ENCODE results near the gene HOMEZ.
A peak's percentile ranks its signal among the peaks of the same experiment; 100 is the strongest.
"Not testable (repeated sequence)": the region's sequence is repeated elsewhere in the genome, so short reads cannot be mapped to it uniquely, and the experiment has no call there.

HOMEZ gene

DNA sequence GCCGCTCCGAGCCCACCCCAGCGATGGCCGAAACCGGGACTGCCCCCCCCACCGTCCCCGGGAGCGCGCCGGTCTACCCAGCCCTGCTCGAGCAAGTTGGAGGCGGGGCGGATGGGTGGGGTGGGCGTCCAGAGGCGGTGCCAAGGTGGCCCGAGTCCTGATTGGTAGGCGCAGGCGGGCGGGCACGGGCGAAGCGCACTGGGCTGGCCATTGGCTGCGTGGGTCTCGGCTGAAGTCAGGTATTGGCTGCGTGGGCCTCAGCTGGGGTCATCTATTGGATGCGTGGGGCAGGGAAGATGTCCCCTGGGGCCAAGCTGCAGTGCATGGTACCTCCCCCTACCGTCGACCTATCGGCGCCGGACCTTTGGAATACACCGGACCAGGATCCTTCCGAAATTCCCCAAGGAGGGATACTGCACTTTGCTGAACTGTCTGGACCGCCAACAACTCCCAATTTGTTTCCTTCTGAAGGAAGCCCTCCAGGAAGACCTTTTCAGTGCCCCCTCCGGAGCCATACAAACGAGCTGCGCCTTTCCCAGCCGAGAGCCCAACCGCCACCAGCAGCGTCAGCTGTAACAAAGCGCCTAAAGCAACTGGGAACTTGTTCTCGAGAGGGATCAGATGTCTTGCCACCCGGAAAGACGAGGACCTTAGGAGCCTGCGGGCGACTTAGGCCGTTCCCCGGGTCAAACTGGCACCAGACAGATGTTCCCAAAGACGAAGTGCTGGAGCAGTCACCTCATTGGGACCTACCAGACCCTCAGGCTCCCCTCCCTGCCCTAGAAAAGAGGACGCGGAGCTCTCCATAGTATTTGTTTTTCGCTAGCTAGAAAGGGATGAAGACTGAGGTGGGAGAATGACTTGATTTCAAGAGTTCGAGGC lies at the start of gene HOMEZ:
TSS of gene HOMEZ (minus strand) at position 113 of the 882 bp plus-strand sequence. CDS start 180 bp downstream, outside the sequence.
- peak; percentile 99 for DNase-seq (ENCODE audit: low spot score)

DNA sequence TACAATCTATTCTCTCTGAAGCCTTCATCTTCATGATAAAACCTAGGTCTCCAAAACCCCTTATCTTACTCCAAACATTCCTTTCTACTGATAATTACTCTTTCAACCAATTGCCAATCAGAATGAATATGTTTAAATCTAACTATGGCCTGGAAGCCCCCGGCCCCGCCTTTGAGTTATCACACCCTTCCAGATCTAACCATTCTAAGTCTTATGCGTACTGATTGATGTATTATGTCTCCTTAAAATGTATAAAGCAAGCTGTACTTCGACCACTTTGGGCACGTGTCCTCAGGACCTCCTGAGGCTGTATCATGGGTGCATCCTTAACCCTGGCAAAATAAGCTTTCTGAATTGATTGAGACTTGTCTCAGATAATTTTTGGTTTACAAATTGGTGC lies 49.7 kb upstream of the HOMEZ start:
- no peak for DNase-seq (ENCODE audit: low spot score)

GRCh38 chr14:23327947-23328744 lies 42.2 kb upstream of the HOMEZ start:
- DNase-seq (ENCODE audit: low spot score): peak; percentile 69

DNA sequence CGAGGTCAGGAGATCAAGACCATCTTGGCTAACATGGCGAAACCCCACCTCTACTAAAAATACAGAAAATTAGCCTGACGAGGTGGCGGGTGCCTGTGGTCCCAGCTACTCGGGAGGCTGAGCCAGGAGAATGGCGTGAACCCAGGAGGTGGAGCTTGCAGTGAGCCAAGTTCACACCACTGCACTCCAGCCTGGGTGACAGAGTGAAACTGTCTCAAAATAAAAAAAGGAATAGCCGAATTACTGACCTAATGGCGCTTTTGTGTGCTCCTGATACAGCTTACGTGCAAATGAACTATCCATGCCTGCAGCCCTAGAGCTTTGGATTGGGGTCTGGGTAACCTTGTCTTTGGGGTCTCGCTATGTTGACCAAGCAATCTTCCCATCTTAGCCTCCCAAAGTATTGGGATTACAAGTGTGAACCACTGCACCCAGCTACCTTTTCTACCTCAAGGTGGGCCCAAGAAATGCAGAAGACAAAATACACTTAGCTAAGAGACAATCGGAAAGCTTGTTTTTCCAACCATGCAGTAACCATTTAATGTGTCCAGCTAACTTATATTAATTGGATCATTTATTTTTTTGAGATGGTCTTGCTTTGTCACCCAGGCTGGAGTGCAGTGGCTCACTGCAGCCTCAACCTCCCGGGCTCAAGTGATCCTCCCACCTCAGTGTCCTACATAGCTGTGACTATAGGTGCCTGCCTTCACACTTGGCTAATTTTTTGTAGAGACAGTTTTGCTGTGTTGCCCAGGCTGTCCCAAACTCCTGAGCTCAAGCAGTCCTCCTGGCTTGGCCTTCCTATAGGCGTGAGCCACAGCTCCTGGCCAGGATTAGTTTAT lies 40.8 kb upstream of the HOMEZ start:
- no peak for DNase-seq (ENCODE audit: low spot score)

DNA sequence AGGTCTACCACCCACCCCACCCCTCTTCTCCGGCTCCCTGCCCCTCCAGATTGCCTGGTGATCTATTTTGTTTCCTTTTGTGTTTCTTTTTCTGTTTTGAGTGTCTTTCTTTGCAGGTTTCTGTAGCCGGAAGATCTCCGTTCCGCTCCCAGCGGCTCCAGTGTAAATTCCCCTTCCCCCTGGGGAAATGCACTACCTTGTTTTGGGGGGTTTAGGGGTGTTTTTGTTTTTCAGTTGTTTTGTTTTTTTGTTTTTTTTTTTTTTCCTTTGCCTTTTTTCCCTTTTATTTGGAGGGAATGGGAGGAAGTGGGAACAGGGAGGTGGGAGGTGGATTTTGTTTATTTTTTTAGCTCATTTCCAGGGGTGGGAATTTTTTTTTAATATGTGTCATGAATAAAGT lies 39.8 kb upstream of the HOMEZ start:
- not testable (repeated sequence) for DNase-seq (ENCODE audit: low spot score)

GRCh38 chr14:23324993-23325392 lies 39.1 kb upstream of the HOMEZ start:
- no peak for DNase-seq (ENCODE audit: low spot score)

- DNase-seq (ENCODE audit: low spot score): no peak
These were observed 38.5 kb upstream of the HOMEZ start for GRCh38 chr14:23324455-23324846.

- no peak for DNase-seq (ENCODE audit: low spot score)
These were observed 38.0 kb upstream of the HOMEZ start for GRCh38 chr14:23323838-23324454.

GRCh38 chr14:23322568-23323517 lies 36.9 kb upstream of the HOMEZ start:
- DNase-seq (ENCODE audit: low spot score): no peak

DNA sequence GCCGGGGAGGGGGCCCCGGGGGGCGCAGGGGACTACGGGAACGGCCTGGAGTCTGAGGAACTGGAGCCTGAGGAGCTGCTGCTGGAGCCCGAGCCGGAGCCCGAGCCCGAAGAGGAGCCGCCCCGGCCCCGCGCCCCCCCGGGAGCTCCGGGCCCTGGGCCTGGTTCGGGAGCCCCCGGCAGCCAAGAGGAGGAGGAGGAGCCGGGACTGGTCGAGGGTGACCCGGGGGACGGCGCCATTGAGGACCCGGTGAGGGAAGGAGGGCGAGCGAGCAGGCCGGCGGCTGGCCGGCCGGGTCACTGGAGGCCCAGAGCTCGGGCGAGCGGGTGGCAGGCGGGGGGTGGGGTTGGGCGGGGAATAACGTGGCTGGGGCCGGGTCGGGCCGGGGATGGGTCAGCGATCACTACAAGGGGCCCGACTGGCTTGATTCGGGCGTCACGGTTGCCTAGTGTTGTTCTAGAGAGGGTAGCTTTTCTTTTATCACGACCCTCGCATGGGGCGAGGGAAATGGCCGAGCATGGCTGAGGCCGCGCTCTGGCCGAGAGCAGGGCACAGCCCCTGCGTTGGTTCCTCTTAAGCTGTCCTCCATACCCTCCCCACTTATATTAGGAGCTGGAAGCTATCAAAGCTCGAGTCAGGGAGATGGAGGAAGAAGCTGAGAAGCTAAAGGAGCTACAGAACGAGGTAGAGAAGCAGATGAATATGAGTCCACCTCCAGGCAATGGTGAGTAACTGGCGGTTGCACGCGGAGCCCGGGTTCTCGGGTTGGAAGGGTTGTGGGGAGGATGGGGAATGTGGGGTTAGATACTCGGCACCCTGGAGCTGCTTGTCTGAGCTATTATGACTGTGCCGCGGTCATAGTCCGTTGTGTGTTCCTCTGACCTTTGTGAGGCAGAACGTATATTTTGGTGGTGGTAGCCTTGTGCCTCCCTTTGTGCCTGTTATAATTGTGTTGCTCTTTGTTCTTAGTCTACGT lies 35.9 kb upstream of the HOMEZ start:
- DNase-seq (ENCODE audit: low spot score): no peak

- peak; percentile 98 for DNase-seq (ENCODE audit: low spot score)
These were observed 34.9 kb upstream of the HOMEZ start, which contains the start of gene PABPN1 for GRCh38 chr14:23320584-23321571. Gene PABPN1 (plus strand): TSS chr14:23321457. CDS start chr14:23321470, 13 bp downstream.

DNA sequence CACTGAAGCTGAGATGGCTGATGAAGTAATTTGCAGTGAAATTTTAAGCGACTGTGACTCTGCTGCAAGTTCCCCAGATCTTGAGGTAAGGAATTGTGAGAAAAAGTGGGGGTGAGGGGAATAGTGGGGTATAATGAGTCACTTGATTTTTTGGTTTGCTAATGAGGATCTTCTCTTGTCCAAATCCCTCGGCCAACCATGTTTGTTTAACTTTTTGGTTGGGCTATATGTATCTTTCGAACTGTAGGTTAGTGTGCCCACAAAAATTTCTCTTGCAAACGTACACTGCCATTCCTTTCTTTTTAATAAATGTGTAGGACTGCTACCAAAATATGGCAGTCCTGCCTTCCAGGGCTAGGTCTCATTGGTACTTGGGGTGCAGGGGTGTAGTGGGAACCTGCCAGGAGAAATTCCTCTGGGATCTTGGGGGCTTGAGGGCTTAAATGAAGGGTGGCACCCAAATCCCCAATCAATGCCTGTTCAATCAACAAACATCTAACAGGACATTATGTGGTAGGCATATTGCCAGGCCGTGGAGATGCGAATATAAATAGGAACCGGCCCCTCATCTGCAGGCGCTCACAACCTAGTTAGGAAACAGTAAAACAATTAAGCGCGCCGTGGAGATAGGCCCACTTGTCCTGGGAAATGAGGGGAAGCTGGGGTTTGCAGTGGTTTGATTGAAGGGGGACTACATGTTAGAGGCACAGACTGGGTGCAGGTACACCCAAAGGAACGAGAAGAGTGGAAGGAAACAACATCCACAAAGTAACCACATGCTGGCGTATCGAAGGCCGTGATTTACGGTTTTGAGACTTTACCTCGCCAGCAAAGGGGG lies 34.0 kb upstream of the HOMEZ start:
- DNase-seq (ENCODE audit: low spot score): no peak

- DNase-seq (ENCODE audit: low spot score): no peak
These were observed 30.4 kb upstream of the HOMEZ start for GRCh38 chr14:23316300-23316699.

DNA sequence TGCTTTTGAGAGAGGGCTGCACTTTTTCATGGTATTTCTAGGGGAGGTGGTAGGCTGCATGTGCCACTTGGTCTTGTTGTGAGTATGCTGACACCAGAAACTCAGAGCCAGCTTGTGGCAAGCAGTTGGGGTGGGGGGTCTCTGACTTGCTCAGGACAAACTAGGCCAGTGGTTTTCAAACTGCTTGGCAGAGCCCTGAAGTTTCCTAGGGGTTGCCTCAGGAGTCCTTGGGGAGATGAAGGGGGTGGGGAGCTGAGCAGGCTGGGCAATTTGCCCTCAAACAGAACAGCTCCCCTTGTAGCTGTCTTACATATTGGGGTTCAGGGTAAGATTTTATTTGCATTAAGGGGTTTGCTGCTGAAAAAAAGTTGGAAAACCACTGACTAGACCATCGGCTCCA lies 24.6 kb upstream of the HOMEZ start:
- peak; percentile 16 for DNase-seq (ENCODE audit: low spot score)

- DNase-seq (ENCODE audit: low spot score): peak; percentile 38
These were observed 23.0 kb upstream of the HOMEZ start for GRCh38 chr14:23308721-23309445.
